Body of pancreas (tissue), 4 donors: Measurements from ENCODE around the gene FBXL17. TPM values are rescaled to one million over a fixed set of nuclear protein-coding genes. Genes with fewer than 3 reads are reported as not detected.

ENCODE experiments used
- ATAC-seq: fragments of 150-250 bp; one replicate; pipeline ENCODE4 v1.9.1; 2016
- DNase-seq, 4 donors: peaks; one replicate each; pipeline ENCODE4 v3.0.0-alpha.2; 2019
- H3K27ac ChIP-seq, 4 donors: fragments of 200-600 bp; sonication (generic); 1 replicate in 3 of 4; 2 replicates in 1 of 4; pipeline versions ENCODE4 v1.5.1 to v1.6.1; 2016 to 2019; ENCODE audit warnings: mild to moderate bottlenecking in 1 of 4, mixed read lengths in 1 of 4, moderate library complexity in 1 of 4
- H3K27me3 ChIP-seq, 2 donors: fragments of 200-600 bp; sonication (generic); one replicate each; pipeline ENCODE4 v1.6.0; 2016; ENCODE audit warnings: mild to moderate bottlenecking in 1 of 2
- H3K36me3 ChIP-seq, 2 donors: fragments of 200-600 bp; sonication (generic); replicated peaks in 1 of 2; 2 replicates each; pipeline ENCODE4 v1.5.1; 2016; ENCODE audit warnings: low read depth in 2 of 2; ENCODE audit not compliant: insufficient read depth in 1 of 2
- H3K4me1 ChIP-seq: fragments of 200-600 bp; sonication (generic); one replicate; pipeline ENCODE4 v1.6.0; 2016
- H3K4me3 ChIP-seq, 2 donors: fragments of 200-600 bp; sonication (generic); 1 replicate in 1 of 2; 2 replicates in 1 of 2; pipeline ENCODE4 v1.5.1; 2016 to 2019
- H3K9me3 ChIP-seq, 3 donors: fragments of 200-600 bp; sonication (generic); 1 replicate in 2 of 3; 2 replicates in 1 of 3; pipeline ENCODE4 v1.5.1; 2016
- CTCF ChIP-seq, 7 experiments: fragments of 450-650 bp in 4 of 7; fragments of 200-600 bp in 3 of 7; sonication (generic) in 3 of 7; IDR thresholded peaks; one replicate each; pipeline ENCODE4 v1.5.1; 2016 to 2019; ENCODE audit warnings: antibody characterized with exemption in 7 of 7
- POLR2A ChIP-seq, 3 donors: fragments of 450-650 bp; IDR thresholded peaks; one replicate each; pipeline ENCODE4 v1.6.1; 2016; ENCODE audit warnings: antibody characterized with exemption in 3 of 3, mild to moderate bottlenecking in 2 of 3
- WGBS, 2 donors: methylation state at CpG; one replicate each; pipeline ENCODE4 v1.1.5; 2017; 5-methylcytosine and 5-hydroxymethylcytosine counted together
- intact Hi-C: fragments of 100-400 bp; cut with DNase I; formaldehyde crosslinking; loops from one replicate; pipeline ENCODE4 v1.15.1; 2023
- total RNA-seq, 2 donors: library from RNA; depleted of rRNA; stranded (reverse); fragments of >200 nt; gene quantifications; one replicate each; pipeline ENCODE4 v1.1.0, GENCODE V29; 2016

Gene FBXL17
- total RNA-seq, 2 donors from 2014 or later: 5.3 to 13.5 TPM

- DNase-seq (no peak), ATAC-seq (no peak)
- TF ChIP-seq POLR2A (IDR thresholded peaks at IDR 0.05): no peak
- no peak for TF ChIP-seq CTCF (IDR thresholded peaks at IDR 0.05)
- intact Hi-C loops: no loop called here
- Histone ChIP-seq H3K4me1 (peaks cover 12% of the 10 kb centered on the region), H3K27me3 (no peaks in the 10 kb centered on the region), H3K27ac (no peak overlapping the region), H3K9me3 (no peaks in the 10 kb centered on the region), H3K4me3 (no peak overlapping the region), H3K36me3 (no peaks in the 10 kb centered on the region)
- 92 to 96% methylated on average over 1 of the region's 1 CpG for WGBS, 2 donors
These were observed 40.0 kb downstream of the FBXL17 start for GRCh38 chr5:108341866-108342265.

GRCh38 chr5:108340131-108340530 lies 41.8 kb downstream of the FBXL17 start:
- WGBS, 2 donors: 91% methylated on average over 8 of the region's 8 CpGs
- intact Hi-C loops: no loop called here
- Histone ChIP-seq H3K9me3 (no peaks in the 10 kb centered on the region), H3K27ac (no peak overlapping the region), H3K27me3 (no peaks in the 10 kb centered on the region), H3K4me1 (peaks cover 12% of the 10 kb centered on the region), H3K36me3 (no peaks in the 10 kb centered on the region), H3K4me3 (no peak overlapping the region)
- TF ChIP-seq POLR2A (IDR thresholded peaks at IDR 0.05) (no peak), CTCF (IDR thresholded peaks at IDR 0.05) (no peak)
- DNase-seq (no peak), ATAC-seq (no peak)

GRCh38 chr5:108339220-108339619 lies 42.7 kb downstream of the FBXL17 start:
- intact Hi-C loops: no loop called here
- TF ChIP-seq CTCF (IDR thresholded peaks at IDR 0.05): no peak
- no peak for TF ChIP-seq POLR2A (IDR thresholded peaks at IDR 0.05)
- Histone ChIP-seq H3K4me1 (peaks cover 7% of the 10 kb centered on the region), H3K27ac (no peak overlapping the region), H3K4me3 (no peak overlapping the region), H3K36me3 (no peaks in the 10 kb centered on the region), H3K9me3 (no peaks in the 10 kb centered on the region), H3K27me3 (no peaks in the 10 kb centered on the region)
- DNase-seq (no peak), ATAC-seq (no peak)
- 24 to 31% methylated on average over 1 of the region's 1 CpG for WGBS, 2 donors

- Histone ChIP-seq H3K27ac (no peak overlapping the region), H3K4me1 (peaks cover 3% of the 10 kb centered on the region), H3K9me3 (no peaks in the 10 kb centered on the region), H3K36me3 (no peaks in the 10 kb centered on the region), H3K27me3 (no peaks in the 10 kb centered on the region), H3K4me3 (no peak overlapping the region)
- TF ChIP-seq POLR2A (IDR thresholded peaks at IDR 0.05) (no peak), CTCF (IDR thresholded peaks at IDR 0.05) (no peak)
- DNase-seq (no peak), ATAC-seq (no peak)
- WGBS, 2 donors: 92 to 100% methylated on average over 2 of the region's 2 CpGs
- intact Hi-C loops: no loop called here
These were observed 47.7 kb downstream of the FBXL17 start for GRCh38 chr5:108334225-108334624.

- ATAC-seq (no peak), DNase-seq (no peak)
- H3K4me3 ChIP-seq: no peak overlapping the region
- no peak overlapping the region for H3K27ac ChIP-seq
- no peaks in the 10 kb centered on the region for H3K9me3 ChIP-seq
- no peaks in the 10 kb centered on the region for H3K4me1 ChIP-seq
- H3K27me3 ChIP-seq: no peaks in the 10 kb centered on the region
- intact Hi-C loops: no loop called here
- TF ChIP-seq POLR2A (IDR thresholded peaks at IDR 0.05) (no peak), CTCF (IDR thresholded peaks at IDR 0.05) (no peak)
- no peaks in the 10 kb centered on the region for H3K36me3 ChIP-seq
These were observed 54.9 kb downstream of the FBXL17 start for GRCh38 chr5:108326982-108327381.
